NCI-H187 (cell line): ENCODE measurements around the gene SND1.

Experiments
- DNase-seq, 2 experiments: peaks; one replicate each; lab custom pipeline; 2025; lab: John Stamatoyannopoulos, UW

SND1 gene

DNA sequence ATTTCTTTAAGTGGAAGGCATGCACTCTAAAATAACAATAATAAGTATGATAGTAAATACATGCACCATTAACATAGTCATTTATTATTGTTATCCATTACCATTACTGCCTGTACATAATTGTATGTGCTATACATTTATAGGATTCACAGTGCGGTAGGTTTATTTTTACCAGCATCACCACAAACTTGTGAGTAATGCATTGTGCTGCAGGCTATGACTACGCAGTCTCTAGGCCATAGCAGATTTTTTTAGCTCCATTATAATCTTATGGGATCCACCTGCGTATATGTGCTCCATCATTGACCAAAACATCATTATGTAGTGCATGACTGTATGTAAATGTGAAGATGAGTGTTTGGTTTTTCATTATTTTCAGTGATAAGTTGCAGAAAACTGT, 219.2 kb downstream of the SND1 start:
- DNase-seq = no peak

DNA sequence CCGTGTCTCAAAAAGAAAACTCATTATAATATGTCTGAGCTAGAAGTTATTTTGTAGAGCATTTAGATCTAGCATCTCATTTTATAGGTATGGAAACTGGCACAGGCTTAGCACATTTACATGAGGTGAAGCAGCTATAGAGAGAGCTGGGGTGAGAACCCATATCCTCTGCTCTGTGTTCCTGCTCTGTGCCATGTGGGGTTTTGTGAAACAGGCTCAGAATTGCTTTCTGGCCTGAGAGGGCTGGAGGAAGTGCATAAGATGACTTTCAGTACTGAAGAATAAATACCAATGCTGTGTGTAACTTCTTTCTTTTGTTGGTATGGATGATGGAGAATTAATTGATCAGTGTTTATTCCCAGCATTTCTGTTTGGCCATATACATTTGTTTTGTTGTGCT, 220.1 kb downstream of the SND1 start:
- DNase-seq = no peak

DNA sequence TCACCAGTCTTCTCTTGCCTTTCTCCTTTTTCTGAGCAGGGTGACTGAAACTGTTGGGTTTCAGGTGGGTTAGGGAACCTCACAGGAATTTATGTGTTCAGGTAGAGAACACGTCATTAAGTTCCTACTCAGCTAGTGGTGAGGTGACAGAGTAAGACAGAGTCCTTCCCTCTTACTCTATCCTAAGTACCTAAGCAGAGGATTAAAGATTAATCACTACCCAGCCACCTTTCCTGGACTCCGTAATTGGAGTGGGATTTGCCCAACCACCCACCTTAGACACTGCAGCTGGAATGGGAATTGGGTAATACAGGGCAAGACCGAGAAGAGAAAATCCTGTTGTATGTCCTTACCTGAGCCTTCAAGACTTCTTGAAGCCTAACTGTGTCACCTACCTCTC, 221.2 kb downstream of the SND1 start:
- no peak for DNase-seq

DNA sequence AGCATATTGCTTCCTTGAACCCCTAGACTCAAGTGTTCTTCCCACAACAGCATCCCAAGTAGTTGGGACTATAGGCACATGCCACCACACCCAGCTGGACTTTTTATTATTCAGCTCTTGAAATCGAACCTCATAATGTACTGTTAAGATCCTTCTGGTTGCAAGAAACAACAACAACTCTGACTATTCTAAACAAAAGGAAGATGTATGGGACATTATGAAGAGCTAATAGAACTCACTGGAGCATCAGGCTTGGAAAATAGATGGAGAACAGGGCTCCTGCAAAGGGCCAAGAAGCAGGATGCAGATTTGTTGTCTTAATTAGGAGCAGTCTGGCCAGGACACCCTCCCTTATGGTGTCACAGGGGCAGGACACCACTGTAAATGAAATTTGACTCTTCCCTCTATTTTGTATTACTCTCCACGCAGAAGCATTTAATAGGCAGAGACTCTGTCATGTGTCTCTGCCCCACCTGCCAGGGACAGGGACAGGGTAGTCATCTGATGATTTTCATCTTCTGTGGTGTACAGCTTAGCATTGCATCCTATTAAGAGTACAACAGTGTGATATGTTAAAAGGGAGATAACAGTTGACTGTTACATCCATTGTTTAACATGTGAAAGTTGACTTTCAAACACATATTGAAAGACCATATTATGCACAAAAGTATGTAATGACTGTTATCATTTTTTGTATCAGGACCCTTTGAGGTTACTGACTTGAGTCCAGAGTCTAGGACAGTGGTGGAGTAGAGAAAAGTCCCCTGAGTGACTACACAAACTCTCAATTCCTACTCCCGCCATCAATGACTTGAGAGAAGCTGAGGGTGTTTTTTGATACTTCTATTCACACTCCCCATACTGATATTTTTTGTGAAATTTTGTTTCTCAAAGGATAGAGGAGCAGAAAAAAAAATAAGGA, 222.0 kb downstream of the SND1 start:
- no peak for DNase-seq

DNA sequence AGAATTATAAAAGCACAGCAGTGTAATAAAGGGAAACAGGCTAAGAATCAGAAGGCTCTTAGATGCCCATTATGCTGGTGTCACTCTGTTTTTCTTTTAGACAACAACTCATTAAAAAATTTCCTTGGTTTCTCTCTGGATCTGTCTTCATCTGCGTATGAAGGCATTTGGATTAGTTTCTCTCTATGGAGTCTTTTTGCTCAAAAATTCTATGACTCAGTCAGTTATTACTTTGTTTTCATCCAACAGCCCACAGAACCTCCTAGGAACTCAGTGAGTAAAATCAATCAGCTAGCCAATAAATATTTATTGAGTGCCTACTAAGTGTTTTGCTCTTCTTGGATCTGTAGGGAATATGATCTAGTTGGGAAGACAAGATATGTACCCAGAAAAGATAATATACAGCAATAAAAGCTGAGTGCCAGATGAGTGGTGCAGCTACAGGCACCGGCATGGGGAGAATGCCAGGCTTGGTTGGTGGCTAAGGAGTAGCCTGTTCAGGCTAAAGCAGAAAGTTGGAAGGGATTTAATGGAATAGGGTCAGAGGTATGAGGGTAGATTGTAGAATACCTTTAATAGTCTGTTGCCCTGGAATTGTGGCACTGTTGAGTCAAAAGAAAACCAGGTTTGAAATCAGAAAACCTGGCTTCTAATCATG, 223.1 kb downstream of the SND1 start:
- DNase-seq = no peak

DNA sequence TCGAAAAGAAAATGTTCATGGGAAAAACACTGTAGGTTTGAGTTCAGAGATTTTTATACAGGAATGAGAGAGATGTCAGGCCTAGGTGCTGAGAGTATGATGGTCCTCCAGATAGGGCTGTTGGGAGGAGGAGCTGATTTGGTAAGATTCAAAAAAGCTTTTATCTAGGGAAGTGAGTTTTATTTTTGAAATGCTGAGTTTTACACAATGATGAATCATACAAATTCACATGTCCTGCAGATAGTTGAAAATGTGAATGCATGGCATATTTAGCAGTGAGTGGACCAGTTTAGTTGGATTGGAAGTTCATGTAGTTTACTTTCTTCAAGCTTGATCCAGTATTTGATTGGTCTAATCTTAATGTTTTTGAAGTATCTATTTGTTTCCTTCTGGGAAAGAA, 224.4 kb downstream of the SND1 start:
- DNase-seq = no peak

DNA sequence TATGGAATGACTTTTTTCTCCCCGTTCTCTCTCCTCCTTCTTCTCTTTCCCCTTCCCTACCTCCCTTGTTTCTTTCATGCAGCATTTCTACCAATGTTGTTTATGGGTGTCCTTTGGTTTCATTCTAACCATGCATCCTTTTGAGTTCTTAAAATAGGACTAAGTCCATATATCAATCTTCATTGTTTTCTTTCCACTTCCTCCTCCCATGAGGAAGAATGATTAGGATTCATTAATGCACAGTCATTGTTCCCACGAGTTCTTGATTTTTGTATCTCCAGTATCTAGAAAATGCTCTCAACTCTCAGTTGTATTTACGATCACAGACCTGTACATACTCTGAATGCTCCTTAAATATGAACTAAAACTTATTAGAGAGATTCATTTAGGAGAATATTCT, 226.0 kb downstream of the SND1 start:
- DNase-seq = no peak

DNA sequence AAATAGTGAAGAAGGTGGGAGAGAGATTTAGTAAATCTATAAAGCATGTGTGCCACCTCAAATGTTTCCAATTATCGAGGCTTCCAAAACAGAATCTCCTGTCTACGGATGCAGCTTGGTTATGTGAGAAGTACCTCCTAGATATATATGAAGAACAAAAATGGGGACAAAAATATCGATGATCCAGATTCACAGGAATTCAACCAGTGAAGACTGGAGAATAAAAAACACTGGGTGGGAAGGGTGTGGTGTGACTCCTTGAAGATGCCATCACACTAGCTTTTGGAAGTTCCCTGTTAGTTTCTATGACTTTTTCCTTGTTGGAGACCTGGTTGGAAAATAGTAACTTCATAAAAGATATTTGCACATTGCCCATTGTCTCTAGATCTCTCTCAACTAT, 226.8 kb downstream of the SND1 start:
- no peak for DNase-seq

DNA sequence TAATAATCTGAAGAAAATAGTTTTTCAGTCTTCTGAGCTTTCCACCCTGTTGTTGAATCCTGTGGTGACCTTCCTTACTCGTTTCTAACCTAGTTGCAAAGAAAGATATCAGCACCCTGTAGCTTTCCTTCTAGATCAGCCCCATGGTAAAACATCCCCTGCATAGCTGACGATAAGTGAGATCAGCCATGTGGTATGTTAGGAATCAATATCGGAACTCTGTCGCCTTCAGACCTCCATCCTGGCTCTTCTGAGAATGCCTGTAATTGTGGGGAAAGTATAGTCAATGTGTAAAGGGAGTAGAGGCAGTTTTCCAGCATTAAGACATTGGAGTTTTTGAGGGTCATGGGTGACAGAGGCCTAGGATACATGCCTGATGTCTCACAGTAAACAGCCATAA, 227.4 kb downstream of the SND1 start:
- DNase-seq = no peak

DNA sequence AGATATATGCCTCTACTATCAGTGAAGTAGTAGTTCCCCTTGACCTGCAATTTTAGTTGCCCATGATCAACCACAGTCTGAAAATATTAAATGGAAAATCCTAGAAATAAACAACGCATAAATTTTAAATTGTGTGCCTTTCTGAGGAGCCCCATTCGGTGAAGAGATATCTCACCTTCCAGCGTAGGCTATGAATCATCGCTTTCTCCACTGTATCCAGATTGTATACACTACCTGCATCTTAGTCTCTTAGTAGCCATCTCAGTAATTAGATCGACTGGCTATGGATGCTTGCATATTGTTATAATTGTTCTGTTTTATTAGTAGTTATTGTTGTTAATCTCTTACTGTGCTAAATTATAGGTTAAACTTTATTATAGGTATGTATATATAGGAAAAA, 227.9 kb downstream of the SND1 start:
- no peak for DNase-seq

DNA sequence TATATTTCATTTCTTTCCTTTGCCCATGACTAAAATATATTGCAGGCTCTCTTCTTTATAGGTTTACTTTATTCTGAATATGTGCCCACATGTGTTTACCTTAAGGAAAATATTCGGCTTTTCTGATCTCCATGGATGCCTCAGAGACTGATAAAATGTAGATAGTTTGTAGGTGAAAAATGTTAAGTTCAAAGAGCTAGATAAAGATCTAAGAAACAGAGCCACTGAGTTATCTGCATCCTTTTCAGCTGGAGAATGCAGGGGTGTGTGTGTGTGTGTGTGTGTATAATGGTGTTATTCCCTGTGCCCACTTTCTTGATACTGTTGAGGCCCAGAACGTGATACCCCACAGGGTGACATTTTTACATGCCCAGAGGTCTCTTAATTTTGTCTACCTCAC, 228.5 kb downstream of the SND1 start:
- DNase-seq = no peak

DNA sequence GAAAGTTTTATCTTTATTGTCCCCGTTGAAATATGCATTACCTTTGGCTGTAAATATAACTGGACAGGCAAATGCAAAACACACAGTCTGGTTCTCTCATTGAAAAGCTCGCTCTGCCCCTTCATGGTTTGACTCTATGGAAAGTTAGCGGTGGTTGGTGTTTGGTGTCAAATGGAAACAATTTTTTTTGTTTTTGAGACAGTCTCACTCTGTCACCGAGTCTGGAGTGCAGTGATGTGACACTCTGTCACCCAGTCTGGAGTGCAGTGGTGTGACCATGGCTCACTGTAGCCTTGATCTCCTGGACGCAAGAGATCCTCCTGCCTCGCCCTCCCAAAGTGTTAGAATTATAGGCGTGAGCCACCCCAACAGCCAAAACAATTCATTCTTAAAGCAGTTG, 229.6 kb downstream of the SND1 start:
- no peak for DNase-seq

DNA sequence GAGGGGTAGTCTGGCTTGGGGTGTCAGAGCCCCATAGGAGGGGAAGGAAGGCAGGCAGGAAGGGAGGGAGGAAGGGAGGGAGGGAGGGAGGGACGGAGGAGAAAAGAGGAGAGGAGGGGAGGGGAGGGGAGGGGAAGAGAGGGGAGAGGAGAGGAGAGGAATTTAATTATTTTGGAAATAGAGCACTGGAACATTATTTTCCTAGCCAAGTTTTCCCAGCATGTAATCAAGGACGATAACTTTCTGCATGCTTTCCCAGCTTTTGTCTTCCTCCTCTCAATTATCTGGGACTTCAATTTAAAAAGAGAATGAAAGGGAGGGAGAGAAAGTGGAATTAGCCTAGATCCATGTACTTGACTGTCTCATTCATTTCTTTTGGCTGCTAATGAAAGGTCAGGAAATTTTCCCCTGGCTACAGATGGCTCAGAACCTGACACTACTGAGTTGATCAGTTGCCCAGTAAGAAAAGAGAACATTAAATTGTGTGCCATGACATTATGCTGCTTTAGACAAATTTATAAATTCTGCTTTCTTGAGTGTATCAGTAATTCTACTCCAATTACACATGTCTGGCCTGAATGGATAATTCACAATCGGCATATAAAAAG, 230.4 kb downstream of the SND1 start:
- DNase-seq = no peak

DNA sequence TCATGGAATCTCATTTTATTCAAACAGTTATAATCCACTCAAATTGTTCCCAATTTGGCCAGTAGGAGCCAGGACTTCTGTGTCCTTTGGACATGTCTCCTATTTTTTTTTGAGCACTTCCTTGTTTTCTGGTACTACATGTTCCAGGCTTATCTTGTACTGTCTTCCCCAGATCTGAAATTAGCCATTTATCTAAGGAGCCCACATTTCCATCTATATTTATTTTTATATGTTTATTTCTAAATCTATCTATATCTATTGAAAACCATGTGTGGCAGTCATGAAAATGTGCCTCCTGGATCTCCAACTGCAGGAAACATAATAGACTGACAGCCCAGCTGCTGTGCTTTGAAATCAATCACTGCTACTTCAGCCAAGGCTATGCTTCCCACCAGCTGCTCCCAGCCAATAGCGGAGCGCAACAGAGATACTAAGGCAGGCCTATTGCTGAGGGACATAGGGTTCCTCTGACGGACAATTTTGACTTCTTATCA, 232.1 kb downstream of the SND1 start:
- no peak for DNase-seq

DNA sequence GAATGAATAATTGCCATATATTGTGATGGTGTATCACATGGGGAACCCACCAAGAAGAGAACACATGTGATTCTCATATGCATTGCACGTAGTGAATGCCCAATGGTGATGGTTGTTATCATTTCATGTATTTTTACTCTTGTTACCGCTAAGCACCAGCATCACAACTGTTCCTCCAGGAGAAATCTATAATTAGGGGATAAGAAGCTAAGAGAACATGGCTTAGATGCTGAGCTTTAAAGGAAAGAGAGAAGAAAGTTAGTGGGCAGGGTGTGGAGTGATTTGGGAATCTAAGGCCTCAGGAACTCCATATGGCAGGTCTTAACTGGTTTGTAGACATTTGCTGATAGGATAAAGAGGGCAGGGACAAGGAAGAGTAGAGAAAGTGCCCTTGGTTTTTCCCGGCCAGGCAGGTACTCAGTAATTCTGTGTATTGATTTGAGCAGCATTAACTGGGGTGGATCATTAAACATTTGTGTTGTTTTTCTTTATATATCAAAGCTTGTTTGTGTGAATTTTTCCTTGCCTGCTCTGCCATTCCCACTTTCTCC, 233.3 kb downstream of the SND1 start:
- DNase-seq = no peak

DNA sequence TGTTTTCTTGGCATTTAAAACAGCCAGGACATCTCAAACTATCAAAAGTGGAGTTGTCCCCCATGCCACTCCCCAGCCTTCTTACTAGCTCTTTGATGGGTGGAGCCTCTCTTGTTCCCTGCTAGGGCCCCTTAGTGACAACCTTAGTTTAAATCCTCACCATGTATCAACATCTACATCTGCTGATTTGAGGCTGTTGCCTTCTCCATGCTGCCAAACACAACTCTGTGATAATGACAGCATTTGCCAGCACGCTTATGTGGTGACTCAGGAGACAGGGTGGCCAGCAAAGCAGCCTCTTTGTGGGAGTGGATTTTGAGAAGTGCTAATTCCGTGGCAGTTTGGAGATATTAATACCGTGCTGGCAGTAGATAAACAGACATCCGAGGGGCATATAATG, 233.8 kb downstream of the SND1 start:
- no peak for DNase-seq

DNA sequence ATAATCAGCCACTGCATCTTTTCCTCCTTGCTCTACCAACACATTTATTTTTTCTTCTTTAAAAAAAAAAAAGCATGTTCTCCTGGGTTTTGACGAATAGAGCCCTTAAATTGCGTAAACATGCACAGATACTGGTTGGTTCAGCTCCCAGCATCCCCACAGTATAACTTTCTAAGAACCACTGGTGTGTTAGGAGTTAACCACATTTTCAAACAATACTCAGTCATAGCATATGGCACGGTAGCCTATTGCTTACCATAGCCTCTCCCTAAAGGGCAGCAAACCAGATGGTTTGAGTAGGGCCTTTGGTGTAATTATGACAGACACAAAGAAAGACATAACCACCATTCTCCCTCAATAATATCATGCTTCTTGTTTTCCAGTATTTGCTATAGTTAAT, 234.3 kb downstream of the SND1 start:
- DNase-seq = no peak

DNA sequence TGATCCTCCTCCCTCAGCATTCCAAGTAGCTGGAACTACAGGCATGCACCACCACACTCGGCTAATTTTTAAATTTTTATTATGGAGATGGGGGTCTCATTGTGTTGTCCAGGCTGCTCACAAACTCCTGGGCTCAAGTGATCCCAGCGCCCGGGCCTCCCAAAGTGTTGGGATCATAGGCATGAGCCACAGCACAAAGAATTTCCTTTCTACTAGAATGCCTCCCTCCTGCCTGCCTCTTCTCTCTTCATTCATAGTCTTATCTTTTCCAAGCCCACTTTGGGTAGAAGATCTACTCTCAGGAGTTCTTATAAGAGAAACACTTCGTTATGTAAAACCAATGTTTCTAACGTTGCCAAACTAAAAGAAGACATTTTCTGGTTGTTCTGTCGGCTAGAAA, 235.1 kb downstream of the SND1 start:
- no peak for DNase-seq

DNA sequence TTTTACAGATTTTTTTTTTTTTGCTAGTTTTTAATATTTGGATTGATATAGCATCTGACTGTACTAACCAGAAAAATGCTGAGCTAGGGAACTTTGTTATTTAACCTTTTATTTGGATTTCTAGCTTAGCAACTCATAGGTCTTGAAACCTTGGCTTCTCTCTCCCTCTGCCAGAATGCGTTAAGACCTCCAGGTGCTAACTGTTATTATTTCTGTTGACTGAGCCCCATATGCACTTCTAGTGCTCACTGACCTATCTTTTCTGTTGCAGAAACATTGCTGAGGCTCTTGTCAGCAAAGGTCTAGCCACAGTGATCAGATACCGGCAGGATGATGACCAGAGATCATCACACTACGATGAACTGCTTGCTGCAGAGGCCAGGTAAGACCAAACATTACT, 235.6 kb downstream of the SND1 start:
- no peak for DNase-seq

DNA sequence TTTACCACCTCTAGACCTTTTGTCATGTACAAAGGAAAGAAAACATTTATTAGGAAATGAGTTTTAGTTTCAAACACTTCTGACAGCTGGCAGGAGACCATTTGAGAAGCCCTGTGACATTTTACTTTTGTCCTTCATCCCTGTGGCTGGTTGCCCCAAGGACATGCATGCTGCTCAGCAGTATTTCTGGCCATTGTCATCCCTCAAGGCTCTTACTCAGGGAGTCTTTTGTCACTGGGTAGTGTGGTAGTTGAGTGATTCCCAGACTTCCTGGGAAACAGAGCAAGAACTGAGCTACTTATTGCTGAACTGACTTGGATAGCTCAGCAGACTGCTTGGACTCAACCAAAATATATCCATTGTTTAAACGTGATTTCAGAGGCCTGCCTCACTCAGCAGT, 236.4 kb downstream of the SND1 start:
- no peak for DNase-seq

DNA sequence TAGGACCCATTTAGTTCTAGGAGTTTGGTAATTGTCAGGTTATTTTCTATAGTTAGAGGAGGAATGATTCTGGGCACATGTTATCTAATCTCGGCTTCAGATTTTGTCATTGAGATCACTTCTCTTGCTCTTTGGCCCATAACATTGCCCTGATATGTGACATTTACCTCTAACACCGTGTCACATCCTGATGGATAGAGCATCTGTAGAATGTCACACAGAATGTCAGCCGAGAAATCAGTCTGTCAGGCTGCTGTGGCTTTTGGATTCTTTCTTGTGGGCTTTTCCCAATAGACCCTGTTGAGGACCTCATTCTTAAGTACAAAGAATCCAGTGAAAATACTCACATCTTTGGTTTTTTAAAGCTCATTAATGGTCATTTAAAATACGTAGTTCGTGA, 236.8 kb downstream of the SND1 start:
- DNase-seq = no peak

DNA sequence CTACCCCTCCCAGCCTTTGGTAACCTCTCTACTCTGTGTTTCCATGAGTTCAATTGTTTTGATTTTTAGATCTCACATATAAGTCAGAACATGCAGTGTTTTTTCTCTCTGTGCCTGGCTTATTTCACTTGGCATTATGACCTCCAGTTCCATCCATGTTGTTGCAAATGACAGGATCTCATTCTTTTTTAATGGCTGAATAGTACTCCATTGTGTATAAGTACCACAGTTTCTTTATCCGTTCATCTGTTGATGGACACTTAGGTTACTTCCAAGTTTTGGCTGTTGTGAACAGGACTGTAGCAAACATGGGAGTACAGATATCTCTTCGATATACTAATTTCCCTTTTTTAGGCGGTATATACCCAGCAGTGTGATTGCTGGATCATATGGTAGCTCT, 237.7 kb downstream of the SND1 start:
- no peak for DNase-seq

DNA sequence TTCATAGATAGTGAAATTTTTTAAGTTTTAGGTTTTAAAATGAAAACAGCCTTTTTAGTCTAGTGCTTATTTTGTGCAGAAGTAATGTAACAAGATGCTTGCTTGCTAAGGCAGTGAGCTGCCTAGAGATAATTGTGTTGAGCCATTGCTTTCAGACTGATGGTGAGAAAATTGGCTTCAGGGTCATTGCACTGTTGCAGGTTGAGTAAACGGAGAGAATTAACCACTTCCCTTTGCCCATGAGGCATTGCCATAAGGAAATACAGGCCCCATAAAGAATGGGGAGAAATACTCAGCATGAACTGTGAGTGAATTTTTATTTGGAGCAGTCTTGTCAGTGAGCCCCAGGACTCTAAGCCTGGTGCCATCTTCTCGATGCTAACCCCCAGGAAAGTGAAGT, 238.7 kb downstream of the SND1 start:
- no peak for DNase-seq
